GM19372 (cell line): Measurements from ENCODE around the gene ZNF18.
"Not testable (repeated sequence)": the region's sequence is repeated elsewhere in the genome, so short reads cannot be mapped to it uniquely, and the experiment has no call there.

Experiments used
- ATAC-seq: cut with Tn5 transposase; IDR thresholded peaks from one replicate; pipeline ENCODE4 v1.9.1; 2021; ENCODE audit warnings: mild to moderate bottlenecking, low read depth, moderate library complexity; ENCODE audit not compliant: unreplicated experiment

Gene ZNF18

GRCh38 chr17:11986942-11987329 is 10.3 kb downstream of the ZNF18 start:
- no peak for ATAC-seq

GRCh38 chr17:11986179-11986941 is 10.9 kb downstream of the ZNF18 start:
- ATAC-seq = no peak

GRCh38 chr17:11981862-11982261 is 15.4 kb downstream of the ZNF18 start:
- ATAC-seq = no peak

GRCh38 chr17:11980813-11981212 is 16.5 kb downstream of the ZNF18 start:
- ATAC-seq = no peak

GRCh38 chr17:11979795-11980194 is 17.5 kb downstream of the ZNF18 start:
- ATAC-seq = no peak

- ATAC-seq = not testable (repeated sequence)
Observed at GRCh38 chr17:11972741-11973140, 24.5 kb downstream of the ZNF18 start.

GRCh38 chr17:11969565-11969964 is 27.7 kb downstream of the ZNF18 start:
- ATAC-seq = no peak

GRCh38 chr17:11954936-11955335 is 42.3 kb downstream of the ZNF18 start:
- no peak for ATAC-seq

- ATAC-seq = no peak
Observed at GRCh38 chr17:11953924-11954323, 43.4 kb downstream of the ZNF18 start.

GRCh38 chr17:11952610-11953009 is 44.7 kb downstream of the ZNF18 start:
- no peak for ATAC-seq

GRCh38 chr17:11950771-11951519 is 46.3 kb downstream of the ZNF18 start:
- no peak for ATAC-seq

- ATAC-seq = not testable (repeated sequence)
Observed at GRCh38 chr17:11949571-11949970, 47.7 kb downstream of the ZNF18 start.

GRCh38 chr17:11948789-11949188 is 48.5 kb downstream of the ZNF18 start:
- no peak for ATAC-seq

GRCh38 chr17:11944587-11944986 is 52.7 kb downstream of the ZNF18 start:
- ATAC-seq = no peak

GRCh38 chr17:11943759-11944347 is 53.4 kb downstream of the ZNF18 start:
- no peak for ATAC-seq

GRCh38 chr17:11943086-11943485 is 54.2 kb downstream of the ZNF18 start:
- not testable (repeated sequence) for ATAC-seq

- ATAC-seq = no peak
Observed at GRCh38 chr17:11940904-11941303, 56.4 kb downstream of the ZNF18 start.

GRCh38 chr17:11935734-11936406 is 61.4 kb downstream of the ZNF18 start:
- no peak for ATAC-seq

- ATAC-seq = no peak
Observed at GRCh38 chr17:11932337-11932898, 64.9 kb downstream of the ZNF18 start.

GRCh38 chr17:11928436-11928835 is 68.8 kb downstream of the ZNF18 start:
- no peak for ATAC-seq
